Measurements from ENCODE around the gene TFPI. TPM values are rescaled to one million over a fixed set of nuclear protein-coding genes. Genes with fewer than 3 reads are reported as not detected.

TFPI gene
- total and polyA plus RNA-seq, 2 of the 8 experiments (the other 6 are each of a cell fraction or from before 2014, with no cell fraction given): 2.0 to 7.1 TPM

GRCh38 chr2:187502467-187502866 is 51.8 kb downstream of the TFPI start:
- Histone ChIP-seq H3K18ac (ENCODE audit: extremely low read depth, low read length) (no peak overlapping the region), H3K9ac (replicated peaks in 1 of 4; ENCODE audit: extremely low read depth in 1 of 4, low read depth in 3 of 4, low read length in 3 of 4) (no peak overlapping the region), H2AK5ac (ENCODE audit: low read depth, low read length) (no peak overlapping the region), H3K9me3 (ENCODE audit: insufficient read depth in 2 of 2, low read depth in 1 of 2, low read length in 1 of 2) (no peaks in the 10 kb centered on the region), H3K27ac (ENCODE audit: low read depth, low read length) (no peak overlapping the region), H2BK12ac (ENCODE audit: low read depth, low read length) (no peak overlapping the region), H2AFZ (ENCODE audit: low read length) (no peak overlapping the region), H4K91ac (replicated peaks; ENCODE audit: insufficient read length, low read length) (no peak overlapping the region), H3K23ac (ENCODE audit: insufficient read length) (no peak overlapping the region), H3K23me2 (ENCODE audit: low read depth, low read length) (no peaks in the 10 kb centered on the region), H3K79me1 (ENCODE audit: low read depth, low read length) (no peaks in the 10 kb centered on the region), H3K36me3 (ENCODE audit: control insufficient read depth in 2 of 4, insufficient read depth in 4 of 4, low read length in 3 of 4) (no peaks in the 10 kb centered on the region), H4K20me1 (replicated peaks in 1 of 2; ENCODE audit: control insufficient read depth in 1 of 2, insufficient read depth in 2 of 2, low read length in 2 of 2) (no peaks in the 10 kb centered on the region), H2BK20ac (ENCODE audit: low read length) (no peak overlapping the region), H4K5ac (ENCODE audit: insufficient read length, low read depth, low read length) (no peak overlapping the region), H2BK120ac (replicated peaks; ENCODE audit: low read depth, low read length) (no peak overlapping the region), H3K4me2 (ENCODE audit: insufficient read depth in 1 of 2, low read depth in 2 of 2, low read length in 2 of 2) (no peak overlapping the region), H3K56ac (replicated peaks; ENCODE audit: insufficient read length, low read depth, low read length) (no peak overlapping the region), H3K4me1 (replicated peaks in 1 of 4; ENCODE audit: control insufficient read depth in 3 of 4, insufficient read depth in 4 of 4, low read length in 3 of 4) (peaks cover 0 to 6% (median 0%) of the 10 kb centered on the region in 4 experiments; a peak in 1 of 7 replicates), H2BK5ac (ENCODE audit: low read depth, low read length) (no peak overlapping the region), H3K14ac (ENCODE audit: insufficient read length) (no peak overlapping the region), H2BK15ac (ENCODE audit: low read length) (peak overlapping the region; percentile 65; the same call in 1 of the 2 replicates), H3K4me3 (ENCODE audit: extremely low read depth in 1 of 4, insufficient read depth in 2 of 4, low read depth in 3 of 4, low read length in 4 of 4) (no peak overlapping the region), H4K8ac (ENCODE audit: extremely low read depth, insufficient read depth, low read length) (no peak overlapping the region), H3K4ac (replicated peaks; ENCODE audit: insufficient read length, low read depth, low read length) (no peak overlapping the region), H3K79me2 (ENCODE audit: control insufficient read depth in 1 of 2, insufficient read depth in 2 of 2, low read length in 2 of 2) (no peaks in the 10 kb centered on the region), H3K27me3 (replicated peaks in 1 of 4; ENCODE audit: control insufficient read depth in 3 of 4, extremely low read depth in 1 of 4, insufficient read depth in 3 of 4, low read length in 3 of 4) (no peaks in the 10 kb centered on the region)
- no peak for FAIRE-seq
- 92% methylated on average over 2 of the region's 2 CpGs; no CpG with 5 or more reads in 1 of the 2 experiments for WGBS, 2 experiments (ENCODE audit: extremely low coverage in 1 of 2, insufficient coverage in 1 of 2, insufficient read length in 1 of 2, insufficient replicate concordance in 2 of 2, low coverage in 1 of 2, low lambda C conversion rate in 2 of 2, missing lambda C conversion rate in 1 of 2)
- no peak for DNase-seq (ENCODE audit: low read depth in 1 of 2, low spot score in 2 of 2)
- CTCF ChIA-PET (ENCODE audit: partially characterized antibody): interaction anchor here (0.7 to 8.6 kb wide), 8 partner anchors 17 to 358 kb away, joined by 3 to 331 read pairs (median 4); no protein-coding TSS in a partner anchor
- POLR2A ChIA-PET (ENCODE audit: partially characterized antibody): no interaction called here
- no peak for TF ChIP-seq TAF1 (IDR thresholded peaks at IDR 0.05; ENCODE audit: low read depth, low read length)
- TF ChIP-seq EZH2 (IDR thresholded peaks at IDR 0.05; ENCODE audit: low read depth, low read length, severe bottlenecking): no peak
- no peak for TF ChIP-seq CBX5 (IDR thresholded peaks at IDR 0.05; ENCODE audit: low read depth, low read length)
- TF ChIP-seq KDM4A (IDR thresholded peaks at IDR 0.05; ENCODE audit: low read depth, low read length, severe bottlenecking): no peak
- no peak for TF ChIP-seq ATF2 (IDR thresholded peaks at IDR 0.05; ENCODE audit: low read length)
- no peak for TF ChIP-seq ZNF274 (IDR thresholded peaks at IDR 0.05; ENCODE audit: borderline replicate concordance, extremely low read depth, low read length)
- TF ChIP-seq NRF1 (IDR thresholded peaks at IDR 0.05; ENCODE audit: low read depth, low read length): no peak
- TF ChIP-seq SP2 (IDR thresholded peaks at IDR 0.05; ENCODE audit: low read length): no peak
- TF ChIP-seq CHD1 (IDR thresholded peaks at IDR 0.05; ENCODE audit: low read depth, low read length): no peak
- TF ChIP-seq GABPA (IDR thresholded peaks at IDR 0.05; ENCODE audit: borderline replicate concordance, insufficient read depth, low read length): no peak
- TF ChIP-seq RAD21 (IDR thresholded peaks at IDR 0.05 in 1 of 2, conservative IDR thresholded peaks at IDR 0.05 in 1 of 2; ENCODE audit: low read depth in 2 of 2, low read length in 2 of 2): no peak
- no peak for TF ChIP-seq CTBP2 (IDR thresholded peaks at IDR 0.05; ENCODE audit: borderline replicate concordance, insufficient read depth, insufficient read length, low read length)
